Immature natural killer cell (primary cell): Measurements from ENCODE around the gene GTF3A. TPM values are rescaled to one million over a fixed set of nuclear protein-coding genes. Genes with fewer than 3 reads are reported as not detected.
A peak's percentile ranks its signal among the peaks of the same experiment; 100 is the strongest.

ENCODE experiments used
- DNase-seq, 3 donors: peaks; one replicate each; pipeline ENCODE4 v3.0.0; 2022; ENCODE audit warnings: mixed read lengths in 1 of 3
- H3K27ac Mint-ChIP-seq, 6 donors: one replicate each; pipeline ENCODE4 v1.8.0; 2020; ENCODE audit warnings: mixed read lengths in 6 of 6, mild to moderate bottlenecking in 5 of 6, inconsistent platforms in 4 of 6, moderate library complexity in 3 of 6
- H3K27me3 Mint-ChIP-seq, 3 donors: one replicate each; pipeline ENCODE4 v1.8.0; 2020 to 2021; ENCODE audit warnings: low read depth in 3 of 3, mild to moderate bottlenecking in 3 of 3, mixed read lengths in 3 of 3, moderate library complexity in 3 of 3, inconsistent platforms in 1 of 3
- H3K36me3 Mint-ChIP-seq, 3 donors: one replicate each; pipeline ENCODE4 v1.8.0; 2020; ENCODE audit warnings: mixed read lengths in 3 of 3, inconsistent platforms in 2 of 3, mild to moderate bottlenecking in 2 of 3
- H3K4me1 Mint-ChIP-seq, 2 donors: one replicate each; pipeline ENCODE4 v1.8.0; 2020; ENCODE audit warnings: inconsistent platforms in 2 of 2, mild to moderate bottlenecking in 2 of 2, mixed read lengths in 2 of 2, moderate library complexity in 1 of 2
- H3K4me3 Mint-ChIP-seq, 5 donors: one replicate each; pipeline ENCODE4 v1.8.0; 2020; ENCODE audit warnings: mild to moderate bottlenecking in 5 of 5, mixed read lengths in 5 of 5, inconsistent platforms in 3 of 5, moderate library complexity in 3 of 5
- H3K9me3 Mint-ChIP-seq, 6 donors: one replicate each; pipeline ENCODE4 v1.8.0; 2020; ENCODE audit warnings: mild to moderate bottlenecking in 6 of 6, mixed read lengths in 6 of 6, inconsistent platforms in 4 of 6, moderate library complexity in 3 of 6
- polyA plus RNA-seq, 3 donors: library from polyadenylated mRNA; unstranded; fragments of 300-500 nt; fragmentation: Illumina TruSeq; gene quantifications; one replicate each; pipeline ENCODE4 v1.2.3, GENCODE V29; 2021

Gene GTF3A
- polyA plus RNA-seq, 3 donors from 2014 or later = 483 to 645 (median 583) TPM

DNA sequence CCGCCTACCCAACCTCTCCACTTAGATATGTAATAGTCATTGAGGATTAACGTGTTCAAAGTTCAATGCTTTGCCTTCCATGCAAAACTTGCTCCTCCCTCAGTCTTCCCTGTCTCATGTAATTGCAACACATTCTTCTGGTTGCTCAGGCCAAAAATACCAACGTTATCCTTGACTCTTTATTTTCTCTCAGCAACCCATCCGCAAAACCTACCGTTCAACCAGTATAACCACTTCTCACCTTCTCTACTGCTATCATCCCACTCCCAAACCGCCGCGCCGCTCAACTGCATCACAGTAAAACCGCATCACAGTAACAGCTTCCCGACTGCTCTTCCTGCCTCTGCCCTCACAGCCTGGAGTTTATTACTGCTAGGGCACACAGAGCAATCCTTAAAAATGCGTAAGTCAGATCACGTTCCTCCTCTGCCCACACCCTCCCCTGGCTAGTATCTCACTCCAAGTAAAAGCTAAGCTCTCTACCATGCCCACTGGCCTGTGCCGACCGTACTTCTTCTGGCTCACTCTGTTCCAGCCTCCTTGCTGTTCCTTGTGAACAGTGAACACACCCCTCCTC, 17.7 kb downstream of the GTF3A start:
- peak; percentile 35 to 55 (median 43) for DNase-seq
- peaks cover 46 to 73% of the 10 kb centered on the region in 2 donors for H3K4me1 Mint-ChIP-seq
- H3K4me3 Mint-ChIP-seq = peak overlapping the region; percentile 58 to 73 (median 65)
- no peaks in the 10 kb centered on the region for H3K9me3 Mint-ChIP-seq
- peaks cover 0 to 2% (median 0%) of the 10 kb centered on the region in 3 donors for H3K27me3 Mint-ChIP-seq
- peak overlapping the region; percentile 50 to 91 (median 68) for H3K27ac Mint-ChIP-seq
- peaks cover 5 to 18% (median 6%) of the 10 kb centered on the region in 3 donors for H3K36me3 Mint-ChIP-seq

DNA sequence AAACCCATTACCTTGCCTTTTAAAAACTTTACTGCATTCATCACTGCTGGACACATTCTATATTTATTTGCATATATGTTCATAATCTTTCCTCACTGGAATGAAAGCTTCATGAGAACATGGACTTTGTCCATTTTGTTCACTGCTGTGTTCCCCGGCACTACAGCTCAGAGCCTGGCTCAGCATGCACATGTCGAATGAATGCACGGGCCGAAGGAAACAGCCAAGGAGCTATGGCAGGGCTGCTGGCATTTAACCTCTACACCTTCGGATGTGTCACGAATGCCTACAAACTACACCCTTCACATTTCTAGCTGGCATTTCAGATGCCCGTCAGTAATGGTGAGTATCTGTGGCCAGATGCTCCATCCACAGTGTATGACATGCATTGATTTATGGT, 18.4 kb downstream of the GTF3A start:
- no peak for DNase-seq
- peaks cover 4 to 12% (median 6%) of the 10 kb centered on the region in 3 donors for H3K36me3 Mint-ChIP-seq
- peak overlapping the region; percentile 50 to 91 (median 68) for H3K27ac Mint-ChIP-seq
- H3K27me3 Mint-ChIP-seq = peaks cover 0 to 2% (median 0%) of the 10 kb centered on the region in 3 donors
- H3K4me1 Mint-ChIP-seq = peaks cover 51 to 73% of the 10 kb centered on the region in 2 donors
- no peaks in the 10 kb centered on the region for H3K9me3 Mint-ChIP-seq
- H3K4me3 Mint-ChIP-seq = peak overlapping the region; percentile 58 to 73 (median 65)

DNA sequence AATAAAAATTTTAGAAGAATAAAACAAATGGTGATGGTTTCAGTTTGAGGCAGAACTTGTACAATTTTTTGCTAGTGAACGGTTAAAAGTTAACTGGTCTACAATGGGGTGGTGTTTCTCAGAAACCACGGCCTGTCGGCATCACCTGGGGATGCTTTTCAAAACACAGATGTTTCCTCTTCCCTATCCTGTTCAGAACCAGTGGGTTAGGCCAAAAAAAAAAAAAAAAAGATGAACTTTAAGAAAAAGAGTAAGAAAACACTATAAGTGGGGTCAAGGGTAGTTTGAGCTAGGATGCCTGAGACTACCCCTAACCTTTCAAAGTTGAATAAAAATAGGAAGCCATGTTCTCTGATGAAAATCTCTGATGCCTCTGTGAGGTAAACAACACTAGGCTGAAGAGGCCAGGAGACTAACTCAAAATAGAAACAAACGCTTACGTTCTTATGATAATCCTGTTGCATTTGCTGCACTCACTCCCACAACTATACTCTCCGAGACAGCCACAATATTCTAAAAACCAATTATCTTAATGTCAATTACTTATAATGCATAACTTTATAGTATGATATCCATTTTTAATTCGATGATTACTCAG, 22.7 kb downstream of the GTF3A start:
- no peak for DNase-seq

DNA sequence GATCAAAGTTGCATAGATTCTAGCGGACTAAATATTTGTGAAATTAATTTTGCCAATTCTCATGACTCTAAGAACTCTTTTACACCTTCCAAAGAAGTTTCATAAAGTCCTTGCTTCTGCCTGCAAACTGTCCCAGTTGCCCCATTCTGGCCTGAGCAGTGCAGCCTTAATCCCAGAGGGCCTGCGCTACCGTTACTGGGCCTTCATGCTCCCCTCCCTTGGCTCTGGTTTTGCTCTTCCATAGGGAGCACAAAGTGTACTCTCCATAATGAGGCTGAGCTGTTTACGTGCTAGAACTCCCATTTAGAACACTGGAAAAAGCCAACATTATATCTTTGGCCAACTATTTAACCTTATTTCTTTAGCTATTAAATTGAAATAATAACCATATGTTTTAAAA, 23.9 kb downstream of the GTF3A start:
- peaks cover 12 to 18% (median 12%) of the 10 kb centered on the region in 3 donors for H3K27me3 Mint-ChIP-seq
- H3K9me3 Mint-ChIP-seq = no peaks in the 10 kb centered on the region
- H3K36me3 Mint-ChIP-seq = no peaks in the 10 kb centered on the region
- peaks cover 39 to 69% of the 10 kb centered on the region in 2 donors for H3K4me1 Mint-ChIP-seq
- H3K4me3 Mint-ChIP-seq = peak overlapping the region in 4 of 5 donors; percentile 56 to 97 (median 91)
- H3K27ac Mint-ChIP-seq = peak overlapping the region; percentile 25 to 99 (median 82)
- DNase-seq = no peak

More for the DNA sequence above, 22.7 kb downstream of the GTF3A start:
- Mint-ChIP-seq H3K27me3 (peaks cover 12 to 18% (median 14%) of the 10 kb centered on the region in 3 donors), H3K9me3 (no peaks in the 10 kb centered on the region), H3K36me3 (no peaks in the 10 kb centered on the region), H3K27ac (peak overlapping the region; percentile 39 to 90 (median 80)), H3K4me1 (peaks cover 49 to 79% of the 10 kb centered on the region in 2 donors), H3K4me3 (peak overlapping the region; percentile 1 to 53 (median 10))

DNA sequence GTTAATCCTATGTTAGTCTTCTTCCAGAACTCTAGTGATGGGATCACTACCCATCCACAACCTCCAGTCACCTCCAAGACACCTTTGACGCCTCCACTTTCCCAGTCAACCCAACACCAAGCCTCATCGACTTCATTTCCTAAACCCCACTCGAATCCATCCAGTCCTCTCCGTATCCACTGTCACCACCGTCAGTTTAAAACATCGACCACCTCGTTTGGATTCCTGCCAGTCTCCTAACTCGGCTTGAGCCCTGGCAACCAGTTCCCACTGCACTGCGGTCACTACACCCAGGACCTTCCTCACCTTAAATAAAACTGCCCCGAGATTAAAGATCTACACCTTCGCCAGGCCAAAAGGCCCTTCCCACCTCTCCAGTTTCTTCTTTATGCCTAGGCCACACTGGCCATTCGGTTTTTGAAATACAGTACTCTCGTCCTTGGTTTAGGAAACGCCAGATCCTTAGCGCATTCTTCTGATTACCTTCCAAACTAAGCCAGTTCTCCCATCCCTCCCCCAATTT, 24.7 kb downstream of the GTF3A start:
- Mint-ChIP-seq H3K27me3 (peaks cover 12 to 18% (median 12%) of the 10 kb centered on the region in 3 donors), H3K36me3 (no peaks in the 10 kb centered on the region), H3K27ac (peak overlapping the region; percentile 92 to 99 (median 96)), H3K4me3 (peak overlapping the region; percentile 89 to 98 (median 95)), H3K9me3 (no peaks in the 10 kb centered on the region), H3K4me1 (peaks cover 39 to 69% of the 10 kb centered on the region in 2 donors)
- DNase-seq = no peak

DNA sequence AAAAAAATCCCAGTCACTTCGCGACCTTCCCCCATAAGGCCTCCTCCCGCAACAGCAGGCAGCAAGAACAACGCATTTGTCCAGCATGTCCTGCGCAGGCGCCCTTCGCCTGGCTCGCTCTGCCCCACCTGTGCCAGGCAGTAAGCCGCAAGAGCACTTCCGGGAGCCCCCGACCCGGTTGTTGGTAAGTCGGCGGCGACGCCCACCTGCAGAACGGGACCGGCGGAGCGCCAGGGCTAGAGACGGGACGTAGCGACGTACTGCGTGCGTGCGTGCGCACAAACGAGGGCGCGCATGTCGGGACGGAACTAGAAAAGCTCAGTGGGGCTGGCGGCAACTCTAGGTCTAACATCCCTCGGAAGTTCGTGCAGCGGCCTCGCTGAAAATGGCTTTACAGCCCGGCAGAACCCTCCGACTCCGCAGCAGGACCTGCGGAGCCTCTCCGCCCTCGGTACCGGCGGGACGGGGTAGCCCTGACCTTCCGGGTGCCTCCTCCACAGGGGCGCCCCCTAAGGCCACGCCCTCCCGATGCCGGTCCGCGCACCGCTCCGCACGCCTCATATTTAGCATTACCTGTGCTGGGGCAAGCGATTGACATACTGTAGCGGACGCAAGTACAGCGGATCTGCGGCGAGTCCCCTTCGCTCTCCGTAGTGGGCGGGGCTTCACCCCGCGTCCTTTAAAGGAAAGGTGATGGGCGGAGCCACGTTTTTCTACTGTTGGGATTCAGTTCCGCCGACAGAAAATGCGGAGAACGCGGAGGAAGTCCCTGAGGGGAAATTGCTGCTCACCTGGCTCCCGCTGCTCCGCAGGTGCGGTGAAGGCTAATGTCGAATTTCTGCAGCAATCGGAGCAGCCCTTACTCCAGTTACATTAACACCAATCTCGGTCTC, 25.8 kb downstream of the GTF3A start, which contains the start of gene MTIF3:
TSS of gene MTIF3 (minus strand) at position 629 of the 893 bp plus-strand sequence. CDS start 10,116 bp downstream, outside the sequence.
- peak within 1 kb of the TSS; percentile 92 to 99 (median 96) for H3K27ac Mint-ChIP-seq
- H3K36me3 Mint-ChIP-seq = no peaks in the 10 kb centered on the region
- DNase-seq = peak; percentile 95 to 96 (median 95)
- H3K9me3 Mint-ChIP-seq = no peaks in the 10 kb centered on the region
- H3K4me1 Mint-ChIP-seq = peaks cover 42 to 66% of the 10 kb centered on the region in 2 donors
- H3K27me3 Mint-ChIP-seq = peaks cover 12 to 18% (median 12%) of the 10 kb centered on the region in 3 donors
- H3K4me3 Mint-ChIP-seq = peak within 1 kb of the TSS; percentile 89 to 98 (median 95)

DNA sequence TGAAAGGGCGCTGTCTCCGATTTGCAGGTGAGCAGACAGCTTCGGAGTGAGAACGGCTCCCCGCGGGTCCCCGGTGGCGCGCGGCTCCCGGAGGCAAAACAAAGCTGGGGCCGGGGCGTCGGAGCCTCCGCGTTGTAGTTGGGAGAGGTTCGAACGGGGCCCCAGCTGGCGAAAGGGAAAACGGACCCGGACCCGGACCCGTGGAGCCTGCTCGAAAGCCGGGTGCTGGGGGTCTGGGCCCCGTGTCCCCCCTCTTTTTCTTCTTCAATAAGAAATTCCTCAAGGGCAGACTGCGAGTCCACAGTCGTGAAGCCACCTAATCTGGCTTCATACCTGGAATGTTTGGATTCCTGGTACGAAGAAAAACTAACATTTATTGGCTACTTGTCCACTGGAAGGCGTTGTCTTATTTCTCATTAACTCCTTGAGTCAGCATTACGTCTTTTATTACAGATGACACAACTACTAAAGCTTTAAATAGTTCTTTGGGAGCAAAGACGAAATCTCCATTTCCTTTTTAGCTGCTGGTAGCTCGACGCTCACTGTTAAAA, 26.6 kb downstream of the GTF3A start:
- Mint-ChIP-seq H3K36me3 (no peaks in the 10 kb centered on the region), H3K9me3 (no peaks in the 10 kb centered on the region), H3K4me3 (peak overlapping the region; percentile 89 to 98 (median 95)), H3K27ac (peak overlapping the region; percentile 92 to 99 (median 96)), H3K27me3 (peaks cover 12 to 18% (median 12%) of the 10 kb centered on the region in 3 donors), H3K4me1 (peaks cover 50 to 68% of the 10 kb centered on the region in 2 donors)
- no peak for DNase-seq

DNA sequence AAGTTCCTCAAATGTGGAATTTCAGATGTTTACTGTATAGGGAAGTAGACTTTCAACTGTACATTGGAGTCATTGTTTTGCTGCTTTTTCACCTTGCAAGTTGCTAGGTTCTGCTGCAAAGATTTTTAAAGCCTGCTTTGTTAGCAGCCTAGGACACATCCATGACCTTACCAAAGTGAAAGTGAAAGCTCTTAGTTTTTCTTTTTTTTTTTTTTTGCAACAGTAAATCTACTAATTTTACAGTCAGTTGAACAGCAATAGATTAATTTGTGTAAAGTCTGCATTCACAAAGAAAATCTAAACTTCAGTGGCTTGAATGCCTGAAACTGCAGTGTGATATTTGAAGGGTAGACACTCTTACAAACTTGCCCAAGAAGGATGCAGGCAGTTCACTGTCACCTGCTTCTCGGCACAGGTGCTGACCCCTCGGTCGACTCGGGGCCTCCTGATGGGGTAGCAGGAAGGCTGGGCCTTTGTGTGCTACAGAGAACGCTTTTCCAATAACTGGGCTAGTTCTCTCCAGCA, 31.0 kb downstream of the GTF3A start:
- H3K4me3 Mint-ChIP-seq = peak overlapping the region; percentile 85 to 94 (median 91)
- peaks cover 3 to 5% (median 4%) of the 10 kb centered on the region in 3 donors for H3K27me3 Mint-ChIP-seq
- H3K36me3 Mint-ChIP-seq = peaks cover 0 to 4% (median 0%) of the 10 kb centered on the region in 3 donors
- DNase-seq = peak; percentile 32 to 36 (median 35)
- no peaks in the 10 kb centered on the region for H3K9me3 Mint-ChIP-seq
- peaks cover 19 to 31% of the 10 kb centered on the region in 2 donors for H3K4me1 Mint-ChIP-seq
- H3K27ac Mint-ChIP-seq = peak overlapping the region; percentile 91 to 98 (median 94)

DNA sequence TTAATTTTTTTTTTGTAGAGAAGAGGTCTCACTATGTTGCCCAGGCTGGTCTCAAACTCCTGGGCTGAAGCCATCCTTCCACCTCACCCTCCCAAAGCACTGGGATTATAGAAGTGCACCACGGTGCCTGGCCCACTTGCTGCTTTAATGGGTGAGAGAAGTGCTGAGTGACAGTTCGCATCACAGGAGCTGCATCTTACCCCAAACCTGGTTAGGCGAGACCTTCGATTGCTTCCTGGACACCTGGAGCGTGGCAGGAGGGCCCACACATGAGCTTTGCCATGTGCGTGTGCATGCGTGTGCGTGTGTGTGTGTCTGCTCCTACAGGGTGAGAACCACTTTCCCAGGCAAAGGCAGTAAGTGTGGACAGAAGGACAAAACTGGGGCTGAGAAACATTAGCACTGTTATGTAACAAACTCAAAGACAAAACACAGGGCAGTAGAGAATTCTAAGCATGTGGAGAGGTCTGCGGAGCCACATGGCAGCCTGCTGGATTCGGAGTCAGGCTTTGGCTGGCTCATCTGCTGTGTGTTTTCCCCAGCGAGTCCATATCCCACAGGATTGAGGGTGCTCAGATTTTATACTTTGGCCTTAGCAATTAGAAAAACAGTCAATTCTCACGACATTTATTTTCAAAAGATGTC, 37.6 kb downstream of the GTF3A start:
- Mint-ChIP-seq H3K4me1 (peaks cover 0 to 5% of the 10 kb centered on the region in 2 donors), H3K4me3 (no peak overlapping the region), H3K9me3 (no peaks in the 10 kb centered on the region), H3K27me3 (no peaks in the 10 kb centered on the region), H3K36me3 (peaks cover 0 to 4% (median 0%) of the 10 kb centered on the region in 3 donors), H3K27ac (no peak overlapping the region)
- DNase-seq = no peak

DNA sequence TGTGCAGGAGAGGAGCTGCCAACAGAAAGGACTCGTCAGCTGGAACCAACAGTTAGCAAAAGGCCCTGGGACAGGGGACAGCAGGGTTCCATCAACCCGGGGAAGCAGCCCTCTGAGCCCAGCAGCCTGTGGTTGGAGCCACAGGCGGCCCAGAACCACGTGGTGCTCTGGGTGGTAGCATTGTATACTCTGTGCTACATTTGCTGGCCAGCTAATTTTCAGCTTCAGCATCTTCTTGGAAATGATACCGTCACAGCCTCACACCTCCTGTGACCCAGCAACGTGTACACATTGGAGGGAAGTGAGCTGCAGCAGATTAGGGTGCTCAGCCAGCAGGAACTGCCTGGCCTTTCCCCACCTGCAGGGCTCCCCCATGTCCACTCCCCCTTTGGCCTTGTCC, 39.1 kb downstream of the GTF3A start:
- H3K4me1 Mint-ChIP-seq = peaks cover 0 to 5% of the 10 kb centered on the region in 2 donors
- peak overlapping the region in 3 of 6 donors; percentile 45 to 67 (median 50) for H3K27ac Mint-ChIP-seq
- peak in 1 of 3 donors; percentile 35 for DNase-seq
- no peak overlapping the region for H3K4me3 Mint-ChIP-seq
- no peaks in the 10 kb centered on the region for H3K9me3 Mint-ChIP-seq
- no peaks in the 10 kb centered on the region for H3K36me3 Mint-ChIP-seq
- H3K27me3 Mint-ChIP-seq = peaks cover 0 to under 1% (median 0%) of the 10 kb centered on the region in 3 donors

DNA sequence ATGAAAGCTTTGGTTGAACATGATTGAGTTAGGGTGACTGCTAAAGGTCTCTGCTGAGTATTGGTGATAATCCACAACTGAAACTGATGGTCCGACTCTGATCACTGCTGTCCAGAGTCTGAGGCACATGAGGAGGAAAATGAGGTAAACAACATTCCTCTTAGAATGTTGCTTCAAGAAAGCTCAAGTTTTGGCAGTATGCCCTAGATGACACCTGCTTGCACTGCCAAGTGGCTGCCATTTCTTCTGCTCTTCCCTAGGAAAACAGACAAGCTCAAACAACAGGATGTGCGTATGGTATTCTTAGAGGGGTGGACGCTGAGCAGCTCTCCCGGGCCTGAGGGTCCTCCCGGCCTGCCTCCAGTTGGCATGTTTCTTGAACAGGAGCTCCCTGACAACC, 41.2 kb downstream of the GTF3A start:
- H3K27ac Mint-ChIP-seq = peak overlapping the region in 1 of 6 donors; percentile 19
- DNase-seq = no peak

DNA sequence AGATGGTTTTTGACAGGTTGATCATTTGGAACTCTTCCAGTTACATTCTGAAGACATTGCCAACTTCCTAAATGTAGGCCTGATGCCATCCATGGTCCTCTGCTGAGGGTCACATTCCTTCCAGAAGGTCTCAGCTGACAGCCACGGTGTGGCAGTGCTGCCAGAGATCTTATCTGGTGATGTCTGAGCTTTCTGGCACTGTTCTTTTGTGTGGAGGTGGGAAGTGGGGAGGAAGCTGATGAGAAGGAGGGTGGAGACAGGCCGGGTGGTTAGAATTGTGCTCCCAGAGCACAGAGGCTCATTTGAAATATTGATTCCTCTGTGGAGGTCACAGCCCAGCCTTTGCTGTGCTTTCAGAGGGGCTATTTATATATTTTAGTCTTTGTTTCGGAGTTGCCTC, 42.1 kb downstream of the GTF3A start:
- Mint-ChIP-seq H3K4me1 (peaks cover 0 to 5% of the 10 kb centered on the region in 2 donors), H3K9me3 (no peaks in the 10 kb centered on the region), H3K4me3 (no peak overlapping the region), H3K27me3 (peaks cover 0 to 3% (median 2%) of the 10 kb centered on the region in 3 donors), H3K36me3 (no peaks in the 10 kb centered on the region), H3K27ac (no peak overlapping the region)
- no peak for DNase-seq

More for the DNA sequence above, 41.2 kb downstream of the GTF3A start:
- no peak overlapping the region for H3K4me3 Mint-ChIP-seq
- peaks cover 0 to 3% (median 2%) of the 10 kb centered on the region in 3 donors for H3K27me3 Mint-ChIP-seq
- no peaks in the 10 kb centered on the region for H3K9me3 Mint-ChIP-seq
- no peaks in the 10 kb centered on the region for H3K36me3 Mint-ChIP-seq
- H3K4me1 Mint-ChIP-seq = peaks cover 0 to 5% of the 10 kb centered on the region in 2 donors
